Lung (tissue), 12 donors: ENCODE data around the gene ERGIC1. TPM values are rescaled to one million over a fixed set of nuclear protein-coding genes. Genes with fewer than 3 reads are reported as not detected.
A peak's percentile ranks its signal among the peaks of the same experiment; 100 is the strongest.

ENCODE experiments used
- ATAC-seq: fragments of 200-7000 bp; cut with Tn5 transposase; one replicate; pipeline ENCODE4 v1.9.1; 2020; ENCODE audit warnings: moderate number of reproducible peaks; ENCODE audit not compliant: insufficient read depth, low FRiP score
- DNase-seq, 3 donors: peaks; one replicate each; pipeline ENCODE4 v3.0.0-alpha.2; 2013 to 2017
- H3K27ac ChIP-seq, 2 donors: one replicate each; pipeline ENCODE4 v1.5.1; 2013; ENCODE audit warnings: mild to moderate bottlenecking in 2 of 2, moderate library complexity in 2 of 2, control low read depth in 1 of 2, inconsistent platforms in 1 of 2, low read depth in 1 of 2, low read length in 1 of 2
- H3K27me3 ChIP-seq, 3 donors: one replicate each; pipeline ENCODE4 v1.5.1; 2013; ENCODE audit warnings: low read length in 2 of 3; ENCODE audit not compliant: control insufficient read depth in 3 of 3, insufficient read depth in 3 of 3
- H3K36me3 ChIP-seq, 4 donors: one replicate each; pipeline ENCODE4 v1.5.1; 2013; ENCODE audit warnings: low read length in 4 of 4, mild to moderate bottlenecking in 1 of 4, moderate library complexity in 1 of 4; ENCODE audit not compliant: control insufficient read depth in 4 of 4, insufficient read depth in 4 of 4
- H3K4me1 ChIP-seq, 5 donors: one replicate each; pipeline ENCODE4 v1.5.1; 2013; ENCODE audit warnings: low read length in 5 of 5, mild to moderate bottlenecking in 2 of 5, moderate library complexity in 1 of 5; ENCODE audit not compliant: control insufficient read depth in 5 of 5, insufficient read depth in 5 of 5
- H3K4me3 ChIP-seq: one replicate; pipeline ENCODE4 v1.5.1; 2013; ENCODE audit warnings: mild to moderate bottlenecking, control low read depth, moderate library complexity
- H3K9ac ChIP-seq, 2 donors: one replicate each; pipeline ENCODE4 v1.5.1; 2013; ENCODE audit warnings: low read length in 2 of 2, control low read depth in 1 of 2; ENCODE audit not compliant: insufficient read depth in 1 of 2
- H3K9me3 ChIP-seq, 4 donors: one replicate each; pipeline ENCODE4 v1.5.1; 2013; ENCODE audit warnings: low read length in 3 of 4, mild to moderate bottlenecking in 1 of 4, moderate library complexity in 1 of 4; ENCODE audit not compliant: control insufficient read depth in 4 of 4, insufficient read depth in 3 of 4
- WGBS, 2 donors: extraction: QIAGEN DNeasy Blood & Tissue Kit; methylation state at CpG; one replicate each; pipeline ENCODE4 v1.1.7; 2013; 5-methylcytosine and 5-hydroxymethylcytosine counted together
- polyA plus RNA-seq, 2 donors: library from polyadenylated mRNA; stranded (reverse); fragments of 200-250 nt; gene quantifications; one replicate each; pipeline ENCODE4 v1.2.1, GENCODE V29; 2013
- total RNA-seq, 2 donors: library from RNA; depleted of rRNA in 1 of 2; stranded (reverse); fragments of >200 nt in 1 of 2; gene quantifications; one replicate each; pipeline ENCODE4 v1.2.1, GENCODE V29; 2014 to 2021
- TF ChIP-seq, protein P1 (sequence below): IDR thresholded peaks from 2 replicates; pipeline ENCODE4 v1.5.1; 2012; ENCODE audit warnings: mild to moderate bottlenecking; ENCODE audit errors: control extremely low read depth, extremely low read depth
- donor health status: control.
- donor health status: control.
- donor health status: Bipolar disorder and iron deficiency.
- donor health status: healthy.
- donor health status: DM: yes; HTN: yes; CAD: no.

The ERGIC1 gene
- total and polyA plus RNA-seq, 4 donors: 62.2 to 215 (median 163) TPM

DNA sequence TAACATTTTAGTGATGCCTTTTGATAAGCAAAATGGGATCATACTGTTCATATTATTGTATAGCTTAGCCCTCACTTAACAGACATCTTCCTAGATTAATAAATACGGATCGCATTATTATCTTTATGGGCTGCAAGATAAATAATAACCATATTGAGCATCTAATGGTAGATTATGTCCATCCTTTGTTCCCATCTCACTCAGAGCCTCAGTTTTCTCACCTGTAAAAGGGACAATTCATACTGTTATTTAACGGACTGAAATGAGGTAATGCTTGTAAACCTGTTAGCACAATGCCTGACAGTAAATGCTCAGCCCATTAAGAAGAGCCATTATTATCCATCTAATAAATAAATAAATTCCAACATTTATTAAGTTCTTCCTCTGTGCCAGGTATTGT is 122.2 kb downstream of the ERGIC1 start:
- WGBS, 2 donors: 83 to 94% methylated on average over 3 of the region's 3 CpGs

DNA sequence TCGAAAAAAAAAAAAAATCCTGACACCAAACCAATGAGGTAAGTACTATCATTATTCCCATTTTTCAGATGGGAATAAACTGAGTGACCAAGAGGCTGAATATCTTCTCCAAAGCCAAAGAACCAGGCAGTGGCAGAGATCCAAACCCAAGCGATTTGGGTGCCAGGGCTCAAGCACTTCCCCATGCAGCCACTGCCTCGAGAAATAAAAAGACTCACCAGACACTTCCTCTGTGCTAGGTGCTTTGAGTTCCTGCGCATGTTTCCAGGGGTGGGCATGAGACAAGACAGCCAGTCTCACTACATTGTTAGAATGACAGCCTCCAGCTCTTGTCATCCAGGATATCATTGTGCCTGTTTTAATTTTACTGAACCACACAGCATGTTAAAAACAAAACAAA is 122.9 kb downstream of the ERGIC1 start:
- H3K9ac ChIP-seq: no peak overlapping the region

More for the DNA sequence above, 122.2 kb downstream of the ERGIC1 start:
- Histone ChIP-seq H3K27me3 (no peaks in the 10 kb centered on the region), H3K27ac (no peak overlapping the region), H3K9me3 (no peaks in the 10 kb centered on the region), H3K4me3 (no peak overlapping the region), H3K36me3 (peaks cover 0 to 6% (median 2%) of the 10 kb centered on the region in 4 donors), H3K9ac (no peak overlapping the region), H3K4me1 (peaks cover 0 to 11% (median 8%) of the 10 kb centered on the region in 5 donors)
- ATAC-seq: no peak
- no peak for DNase-seq
- TF ChIP-seq, protein P1, sequence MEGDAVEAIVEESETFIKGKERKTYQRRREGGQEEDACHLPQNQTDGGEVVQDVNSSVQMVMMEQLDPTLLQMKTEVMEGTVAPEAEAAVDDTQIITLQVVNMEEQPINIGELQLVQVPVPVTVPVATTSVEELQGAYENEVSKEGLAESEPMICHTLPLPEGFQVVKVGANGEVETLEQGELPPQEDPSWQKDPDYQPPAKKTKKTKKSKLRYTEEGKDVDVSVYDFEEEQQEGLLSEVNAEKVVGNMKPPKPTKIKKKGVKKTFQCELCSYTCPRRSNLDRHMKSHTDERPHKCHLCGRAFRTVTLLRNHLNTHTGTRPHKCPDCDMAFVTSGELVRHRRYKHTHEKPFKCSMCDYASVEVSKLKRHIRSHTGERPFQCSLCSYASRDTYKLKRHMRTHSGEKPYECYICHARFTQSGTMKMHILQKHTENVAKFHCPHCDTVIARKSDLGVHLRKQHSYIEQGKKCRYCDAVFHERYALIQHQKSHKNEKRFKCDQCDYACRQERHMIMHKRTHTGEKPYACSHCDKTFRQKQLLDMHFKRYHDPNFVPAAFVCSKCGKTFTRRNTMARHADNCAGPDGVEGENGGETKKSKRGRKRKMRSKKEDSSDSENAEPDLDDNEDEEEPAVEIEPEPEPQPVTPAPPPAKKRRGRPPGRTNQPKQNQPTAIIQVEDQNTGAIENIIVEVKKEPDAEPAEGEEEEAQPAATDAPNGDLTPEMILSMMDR: no peak

DNA sequence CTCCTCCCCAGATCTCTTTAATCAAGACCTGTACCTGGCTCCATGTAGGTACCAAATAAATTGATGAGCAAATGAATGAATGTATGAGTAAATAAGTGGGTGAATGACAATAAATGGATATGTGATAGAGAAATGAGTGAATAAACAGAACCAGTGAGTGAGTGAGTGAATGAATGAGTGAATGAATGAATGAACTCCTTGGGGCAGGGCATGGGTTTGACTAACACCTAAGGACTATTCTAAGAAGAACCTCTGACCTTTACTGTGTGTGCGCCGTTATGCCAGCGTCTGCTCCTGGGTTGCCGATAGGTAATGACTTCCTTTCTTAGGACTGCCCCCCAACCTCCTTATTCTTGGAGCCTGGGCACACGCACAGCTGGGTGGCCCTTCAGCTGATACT is 123.4 kb downstream of the ERGIC1 start:
- H3K36me3 ChIP-seq: peaks cover 0 to 11% (median 1%) of the 10 kb centered on the region in 4 donors
- TF ChIP-seq, protein P1: no peak
- ATAC-seq (no peak), DNase-seq (no peak)
- peak overlapping the region in 1 of 2 donors; percentile 22 for H3K27ac ChIP-seq
- no peaks in the 10 kb centered on the region for H3K27me3 ChIP-seq
- peaks cover 0 to 11% (median 8%) of the 10 kb centered on the region in 5 donors for H3K4me1 ChIP-seq
- no peak overlapping the region for H3K4me3 ChIP-seq
- WGBS, 2 donors: 61 to 65% methylated on average over 5 of the region's 5 CpGs
- H3K9ac ChIP-seq: no peak overlapping the region
- no peaks in the 10 kb centered on the region for H3K9me3 ChIP-seq

More for the DNA sequence above, 122.9 kb downstream of the ERGIC1 start:
- no peaks in the 10 kb centered on the region for H3K27me3 ChIP-seq
- H3K4me1 ChIP-seq: peaks cover 0 to 11% (median 8%) of the 10 kb centered on the region in 5 donors
- WGBS, 2 donors: 46 to 54% methylated on average over 4 of the region's 4 CpGs
- H3K36me3 ChIP-seq: peaks cover 0 to 9% (median 1%) of the 10 kb centered on the region in 4 donors
- ATAC-seq: no peak
- H3K27ac ChIP-seq: no peak overlapping the region
- no peak for DNase-seq
- no peaks in the 10 kb centered on the region for H3K9me3 ChIP-seq
- TF ChIP-seq, protein P1: no peak
- H3K4me3 ChIP-seq: no peak overlapping the region
